ENCODE measurements around the gene TMA7B.

The TMA7B gene

DNA sequence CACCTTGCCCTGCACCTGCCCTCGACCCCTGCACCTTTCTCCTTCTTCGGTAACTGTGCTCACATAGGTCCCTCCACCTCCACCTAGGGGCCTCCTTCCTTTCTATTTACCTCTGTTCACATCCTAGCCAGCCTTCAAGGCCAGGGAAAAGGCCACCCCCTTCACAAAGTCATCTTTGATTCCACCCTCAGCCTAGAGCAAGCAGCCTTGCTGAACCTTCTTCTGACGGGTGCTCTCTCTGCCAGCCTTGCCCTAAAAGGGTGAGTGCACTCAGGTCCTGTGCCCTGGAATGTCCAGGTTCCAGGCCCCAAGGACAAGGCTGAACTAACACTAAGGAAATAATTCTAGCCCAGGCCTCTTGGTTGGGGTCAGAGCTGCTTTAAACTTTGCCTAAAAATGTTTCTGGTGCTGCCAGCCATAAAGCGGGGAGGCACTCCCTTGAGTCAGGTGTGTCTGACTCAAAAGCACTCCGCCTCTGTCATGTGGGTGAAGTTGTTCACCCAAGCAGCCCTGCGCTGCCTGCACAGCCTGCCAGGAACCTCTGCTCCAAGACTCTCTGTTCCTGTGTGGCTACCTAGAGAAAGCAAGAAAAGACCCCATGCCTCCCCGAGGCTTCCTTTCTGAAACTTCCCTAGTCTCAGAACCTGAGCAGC is 25.3 kb downstream of the TMA7B start:
- no peak for DNase-seq
- no peaks in the 10 kb centered on the region for H3K79me2 ChIP-seq (ENCODE audit: low read length)
- no peaks in the 10 kb centered on the region for H3K9me2 ChIP-seq (replicated peaks; ENCODE audit: insufficient read depth, low read length)
- no peak overlapping the region for H3K27ac ChIP-seq (ENCODE audit: low read length)
- no peak overlapping the region for H2AFZ ChIP-seq (ENCODE audit: low read length)
- H3K27me3 ChIP-seq (replicated peaks; ENCODE audit: insufficient read depth, low read length): no peaks in the 10 kb centered on the region
- H4K20me1 ChIP-seq (ENCODE audit: insufficient read depth, low read length): no peaks in the 10 kb centered on the region
- no peak overlapping the region for H3K4me3 ChIP-seq (ENCODE audit: low read length)
- no peaks in the 10 kb centered on the region for H3K9me3 ChIP-seq (replicated peaks; ENCODE audit: insufficient read depth, low read length)
- H3K4me2 ChIP-seq (ENCODE audit: low read depth, low read length): no peak overlapping the region
- H3K4me1 ChIP-seq (ENCODE audit: low read length): peaks cover 11% of the 10 kb centered on the region
- H3K9ac ChIP-seq (ENCODE audit: low read length): no peak overlapping the region
- TF ChIP-seq EZH2 (optimal IDR thresholded peaks at IDR 0.05; ENCODE audit: low read depth, low read length) (no peak), EZH2phosphoT487 (IDR thresholded peaks at IDR 0.05; ENCODE audit: low read length) (no peak)
- TF ChIP-seq, protein P1, sequence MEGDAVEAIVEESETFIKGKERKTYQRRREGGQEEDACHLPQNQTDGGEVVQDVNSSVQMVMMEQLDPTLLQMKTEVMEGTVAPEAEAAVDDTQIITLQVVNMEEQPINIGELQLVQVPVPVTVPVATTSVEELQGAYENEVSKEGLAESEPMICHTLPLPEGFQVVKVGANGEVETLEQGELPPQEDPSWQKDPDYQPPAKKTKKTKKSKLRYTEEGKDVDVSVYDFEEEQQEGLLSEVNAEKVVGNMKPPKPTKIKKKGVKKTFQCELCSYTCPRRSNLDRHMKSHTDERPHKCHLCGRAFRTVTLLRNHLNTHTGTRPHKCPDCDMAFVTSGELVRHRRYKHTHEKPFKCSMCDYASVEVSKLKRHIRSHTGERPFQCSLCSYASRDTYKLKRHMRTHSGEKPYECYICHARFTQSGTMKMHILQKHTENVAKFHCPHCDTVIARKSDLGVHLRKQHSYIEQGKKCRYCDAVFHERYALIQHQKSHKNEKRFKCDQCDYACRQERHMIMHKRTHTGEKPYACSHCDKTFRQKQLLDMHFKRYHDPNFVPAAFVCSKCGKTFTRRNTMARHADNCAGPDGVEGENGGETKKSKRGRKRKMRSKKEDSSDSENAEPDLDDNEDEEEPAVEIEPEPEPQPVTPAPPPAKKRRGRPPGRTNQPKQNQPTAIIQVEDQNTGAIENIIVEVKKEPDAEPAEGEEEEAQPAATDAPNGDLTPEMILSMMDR (IDR thresholded peaks at IDR 0.05; ENCODE audit: low read length): no peak
- no peaks in the 10 kb centered on the region for H3K36me3 ChIP-seq (replicated peaks; ENCODE audit: insufficient read depth, low read length)
- peaks cover 5% of the 10 kb centered on the region; the same call in 1 of the 2 replicates for H3F3A ChIP-seq (ENCODE audit: insufficient read depth, low read length)

- H3K4me3 ChIP-seq (ENCODE audit: low read length): no peak overlapping the region
- H3K4me2 ChIP-seq (ENCODE audit: low read depth, low read length): no peak overlapping the region
- H3K9ac ChIP-seq (ENCODE audit: low read length): no peak overlapping the region
- no peaks in the 10 kb centered on the region for H3K36me3 ChIP-seq (replicated peaks; ENCODE audit: insufficient read depth, low read length)
- no peaks in the 10 kb centered on the region for H3K9me2 ChIP-seq (replicated peaks; ENCODE audit: insufficient read depth, low read length)
- DNase-seq: no peak
- H4K20me1 ChIP-seq (ENCODE audit: insufficient read depth, low read length): no peaks in the 10 kb centered on the region
- H3K79me2 ChIP-seq (ENCODE audit: low read length): no peaks in the 10 kb centered on the region
- no peak overlapping the region for H2AFZ ChIP-seq (ENCODE audit: low read length)
- TF ChIP-seq, protein P1 (IDR thresholded peaks at IDR 0.05; ENCODE audit: low read length): no peak
- peaks cover 5% of the 10 kb centered on the region; the same call in 1 of the 2 replicates for H3F3A ChIP-seq (ENCODE audit: insufficient read depth, low read length)
- H3K4me1 ChIP-seq (ENCODE audit: low read length): peaks cover 11% of the 10 kb centered on the region
- no peaks in the 10 kb centered on the region for H3K9me3 ChIP-seq (replicated peaks; ENCODE audit: insufficient read depth, low read length)
- no peak overlapping the region for H3K27ac ChIP-seq (ENCODE audit: low read length)
- no peaks in the 10 kb centered on the region for H3K27me3 ChIP-seq (replicated peaks; ENCODE audit: insufficient read depth, low read length)
These were observed 28.4 kb downstream of the TMA7B start for GRCh38 chr22:39988386-39989114.

GRCh38 chr22:39989633-39990032 is 29.4 kb downstream of the TMA7B start:
- H3K9me2 ChIP-seq (replicated peaks; ENCODE audit: insufficient read depth, low read length): no peaks in the 10 kb centered on the region
- no peaks in the 10 kb centered on the region for H3K27me3 ChIP-seq (replicated peaks; ENCODE audit: insufficient read depth, low read length)

More at GRCh38 chr22:39989633-39990032, 29.4 kb downstream of the TMA7B start:
- H3F3A ChIP-seq (ENCODE audit: insufficient read depth, low read length): peaks cover 5% of the 10 kb centered on the region; the same call in 1 of the 2 replicates
- H3K27ac ChIP-seq (ENCODE audit: low read length): no peak overlapping the region
- H3K9ac ChIP-seq (ENCODE audit: low read length): no peak overlapping the region
- no peaks in the 10 kb centered on the region for H3K9me3 ChIP-seq (replicated peaks; ENCODE audit: insufficient read depth, low read length)
- peaks cover 11% of the 10 kb centered on the region for H3K4me1 ChIP-seq (ENCODE audit: low read length)
- TF ChIP-seq, protein P1 (IDR thresholded peaks at IDR 0.05; ENCODE audit: low read length): no peak
- TF ChIP-seq EZH2phosphoT487 (IDR thresholded peaks at IDR 0.05; ENCODE audit: low read length) (no peak), EZH2 (optimal IDR thresholded peaks at IDR 0.05; ENCODE audit: low read depth, low read length) (no peak)
- no peaks in the 10 kb centered on the region for H3K36me3 ChIP-seq (replicated peaks; ENCODE audit: insufficient read depth, low read length)
- no peaks in the 10 kb centered on the region for H4K20me1 ChIP-seq (ENCODE audit: insufficient read depth, low read length)
- no peak overlapping the region for H2AFZ ChIP-seq (ENCODE audit: low read length)
- H3K79me2 ChIP-seq (ENCODE audit: low read length): no peaks in the 10 kb centered on the region
- no peak overlapping the region for H3K4me3 ChIP-seq (ENCODE audit: low read length)
- DNase-seq: no peak
- H3K4me2 ChIP-seq (ENCODE audit: low read depth, low read length): no peak overlapping the region
